K562 (cell line): ENCODE measurements around the gene SEC24C. TPM values are rescaled to one million over a fixed set of nuclear protein-coding genes. Genes with fewer than 3 reads are reported as not detected.

ENCODE experiments used
- ATAC-seq: fragments of 200-7000 bp; cut with Tn5 transposase; 3 replicates; pipeline ENCODE4 v1.9.1; 2020; ENCODE audit warnings: moderate library complexity
- BruUV-seq: library from RNA; stranded (reverse); fragments of 400-500 nt; replicated peaks from 2 replicates; lab custom pipeline; 2021; lab: Mats Ljungman, UMichigan
- CTCF ChIA-PET: fragments of 300-600 bp; formaldehyde crosslinking; extraction: SDS; loops from one replicate; lab custom pipeline; 2021; ENCODE audit warnings: low intra/inter-chr PET ratio; lab: Yijun Ruan, JAX
- POLR2A ChIA-PET: fragments of 300-600, 350-650 bp; sonication (Branson Sonifier 250); formaldehyde crosslinking; extraction: SDS; loops from one replicate; lab custom pipeline; 2021; ENCODE audit warnings: antibody characterized with exemption, inconsistent platforms; lab: Yijun Ruan, JAX
- DNase-seq, 4 experiments: peaks; one replicate each; pipeline versions ENCODE4 v3.0.0 to v3.0.0-alpha.2; 2011 to 2018; ENCODE audit warnings: low spot score in 3 of 4, mixed read lengths in 3 of 4; ENCODE audit errors: extremely low read depth in 1 of 4
- FAIRE-seq: peaks from 2 replicates; lab custom pipeline; 2011; peaks lifted over from hg19 to GRCh38; lab: Jason Lieb, UNC
- H2AFZ ChIP-seq: 2 replicates; pipeline ENCODE4 v1.6.0; 2011; ENCODE audit warnings: low read depth, low read length, control low read depth, inconsistent platforms
- H3K27ac ChIP-seq: fragments of 200-600 bp; 3 replicates; pipeline ENCODE4 v1.8.0; 2011; ENCODE audit warnings: low read depth, mild to moderate bottlenecking, control low read depth, inconsistent platforms, low read length, moderate library complexity, mixed read lengths; ENCODE audit errors: extremely low read depth
- H3K27me3 ChIP-seq, 2 experiments: fragments of 300-600 bp in 1 of 2; 2 replicates in 1 of 2; 3 replicates in 1 of 2; pipeline versions ENCODE4 v1.6.0 to v1.8.0; 2011; ENCODE audit warnings: inconsistent platforms in 2 of 2, low read length in 2 of 2, mild to moderate bottlenecking in 1 of 2, mixed read lengths in 1 of 2, moderate library complexity in 1 of 2; ENCODE audit not compliant: control insufficient read depth in 2 of 2, insufficient read depth in 2 of 2
- H3K36me3 ChIP-seq: fragments of 300-600 bp; 3 replicates; pipeline ENCODE4 v1.8.0; 2011; ENCODE audit warnings: mild to moderate bottlenecking, low read length, inconsistent platforms; ENCODE audit not compliant: control insufficient read depth, insufficient read depth
- H3K4me1 ChIP-seq, 2 experiments: fragments of 200-600 bp in 1 of 2; replicated peaks in 1 of 2; 2 replicates in 1 of 2; 3 replicates in 1 of 2; pipeline versions ENCODE4 v1.5.1 to v1.8.0; 2011; ENCODE audit warnings: inconsistent platforms in 2 of 2, low read length in 2 of 2, mild to moderate bottlenecking in 1 of 2, mixed read lengths in 1 of 2, moderate library complexity in 1 of 2; ENCODE audit not compliant: control insufficient read depth in 2 of 2, insufficient read depth in 2 of 2
- H3K4me2 ChIP-seq: 2 replicates; pipeline ENCODE4 v1.6.1; 2011; ENCODE audit warnings: low read length, control low read depth, inconsistent platforms, mixed read lengths; ENCODE audit not compliant: insufficient read depth
- H3K4me3 ChIP-seq: fragments of 200-600 bp; sonication (generic), shearing (Covaris generic); 2 replicates; pipeline ENCODE4 v1.5.1; 2016; ENCODE audit warnings: control low read depth, inconsistent platforms
- H3K79me2 ChIP-seq: fragments of 200-600 bp; 3 replicates; pipeline ENCODE4 v1.8.0; 2011; ENCODE audit warnings: low read length, inconsistent platforms; ENCODE audit not compliant: control insufficient read depth, insufficient read depth
- H3K9ac ChIP-seq, 2 experiments: 2 replicates each; pipeline versions ENCODE4 v1.6.0 to v1.6.1; 2011; ENCODE audit warnings: low read depth in 2 of 2, low read length in 2 of 2, control low read depth in 1 of 2, inconsistent platforms in 1 of 2, mild to moderate bottlenecking in 1 of 2, mixed read lengths in 1 of 2; ENCODE audit not compliant: insufficient read depth in 1 of 2
- H3K9me1 ChIP-seq: one replicate; pipeline ENCODE4 v1.6.0; 2011; ENCODE audit warnings: inconsistent platforms, mild to moderate bottlenecking, low read length, moderate library complexity; ENCODE audit not compliant: control insufficient read depth, insufficient read depth
- H3K9me3 ChIP-seq: replicated peaks from 2 replicates; pipeline ENCODE4 v1.5.1; 2011; ENCODE audit warnings: low read depth, low read length, inconsistent platforms; ENCODE audit not compliant: control insufficient read depth, insufficient read depth
- H4K20me1 ChIP-seq: replicated peaks from 2 replicates; pipeline ENCODE4 v1.6.1; 2011; ENCODE audit warnings: low read length, inconsistent platforms, mixed read lengths; ENCODE audit not compliant: control insufficient read depth, insufficient read depth
- BACH1 ChIP-seq: fragments of 200-800 bp; sonication (Bioruptor generic); IDR thresholded peaks from 2 replicates; pipeline ENCODE4 v1.6.1; 2016; ENCODE audit warnings: missing genetic modification characterization, missing compliant biosample characterization
- CBX2 ChIP-seq: fragments of 200-600 bp; sonication (generic); IDR thresholded peaks from one replicate; pipeline ENCODE4 v1.6.1; 2012; ENCODE audit warnings: mild to moderate bottlenecking, low read length, inconsistent platforms; ENCODE audit not compliant: insufficient read depth, poor library complexity, severe bottlenecking
- CHD1 ChIP-seq: fragments of 200-600 bp; sonication (generic); IDR thresholded peaks from one replicate; pipeline ENCODE4 v1.6.1; 2012; ENCODE audit warnings: mild to moderate bottlenecking, moderate library complexity, low read length, inconsistent platforms
- NCOA6 ChIP-seq: fragments of 450-650 bp; IDR thresholded peaks from 2 replicates; pipeline ENCODE4 v1.6.1; 2017; ENCODE audit warnings: mild to moderate bottlenecking
- PHB ChIP-seq: fragments of 250-450 bp; sonication (Bioruptor Pico); IDR thresholded peaks from 2 replicates; pipeline ENCODE4 v1.5.0; 2021
- ZFP36 ChIP-seq: fragments of 150-350 bp; IDR thresholded peaks from 2 replicates; pipeline ENCODE4 v1.6.1; 2018; ENCODE audit warnings: low read length, low read depth; ENCODE audit not compliant: partially characterized antibody
- ZNF395 ChIP-seq: fragments of 200-800 bp; sonication (Bioruptor generic); IDR thresholded peaks from 2 replicates; pipeline ENCODE4 v1.6.1; 2017; ENCODE audit warnings: missing genetic modification characterization, missing compliant biosample characterization
- ZNF407 ChIP-seq: fragments of 450-650 bp; IDR thresholded peaks from 2 replicates; pipeline ENCODE4 v1.6.1; 2016; ENCODE audit warnings: low read depth
- WGBS: fragments of 100-300 bp; shearing (Covaris generic); methylation state at CpG from one replicate; pipeline ENCODE4 v1.1.6; 2016; ENCODE audit warnings: low coverage, mixed read lengths; ENCODE audit not compliant: insufficient coverage; ENCODE audit errors: missing lambda C conversion rate; 5-methylcytosine and 5-hydroxymethylcytosine counted together
- in situ Hi-C: fragments of 300-500 bp; cut with MboI; formaldehyde crosslinking; loops from 4 replicates; pipeline ENCODE4 v1.15.0; 2018; ENCODE audit warnings: inconsistent platforms, mixed read lengths
- intact Hi-C: fragments of 100-400 bp; cut with micrococcal nuclease; formaldehyde crosslinking; loops from 2 replicates; pipeline ENCODE4 v1.14.2; 2022
- polyA plus RNA-seq, 8 experiments: library from polyadenylated mRNA; depleted of rRNA in 4 of 8; stranded (reverse) in 5 of 8; unstranded in 3 of 8; fragments of >200 nt; fragmentation: Nextera tagmentation in 2 of 8; fragmentation: Illumina TruSeq in 1 of 8; extraction: Ambion mirVana in 2 of 8; extraction: Trizol in 1 of 8; gene quantifications; 2 replicates each; pipeline versions ENCODE4 v1.2.1 to v1.2.3, GENCODE V29; 2011 to 2014; ENCODE audit warnings: inconsistent platforms in 1 of 8, missing spikeins in 1 of 8
- total RNA-seq, 7 experiments: library from RNA; depleted of rRNA in 6 of 7; stranded (reverse); fragments of >200 nt in 6 of 7; fragmentation: Illumina TruSeq in 2 of 7; extraction: Trizol in 2 of 7; gene quantifications; 2 replicates each; pipeline versions ENCODE4 v1.2.1 to v1.2.3, GENCODE V29; 2011 to 2021; ENCODE audit warnings: low replicate concordance in 1 of 7

The SEC24C gene
- total and polyA plus RNA-seq, 9 of the 15 experiments (the other 6 are each of a cell fraction or from before 2014, with no cell fraction given) = 19.0 to 115 (median 70.5) TPM

- WGBS = under 1% methylated on average over 98 of the region's 101 CpGs
- Histone ChIP-seq H3K36me3 (peaks cover 74% of the 10 kb centered on the region), H3K9me1 (no peaks in the 10 kb centered on the region), H2AFZ (peak overlapping the region; percentile 94), H3K27me3 (no peaks in the 10 kb centered on the region), H3K9ac (peak overlapping the region; percentile 79 to 97), H3K4me3 (peak overlapping the region; percentile 74), H3K4me2 (peak overlapping the region; percentile 98), H3K9me3 (no peaks in the 10 kb centered on the region), H3K79me2 (peaks cover 61% of the 10 kb centered on the region), H3K27ac (peak overlapping the region; percentile 91), H4K20me1 (peaks cover 13% of the 10 kb centered on the region), H3K4me1 (peaks cover 21 to 29% of the 10 kb centered on the region in 2 experiments; a peak in 4 of 5 replicates)
- intact Hi-C loops (loop anchor here (5.0 kb wide), 1 partner anchor 160 kb away; no protein-coding TSS in a partner anchor), in situ Hi-C loops (loop anchor here (10.0 kb wide), 1 partner anchor 118 kb away; the partner anchor contains the start of gene SYNPO2L)
- CTCF ChIA-PET = no interaction called here
- peak; percentile 86 for ATAC-seq
- DNase-seq = peak; percentile 90 to 94 (median 92)
- no peak for FAIRE-seq
- POLR2A ChIA-PET = interaction anchor here (0.6 to 11.0 kb wide), 24 partner anchors 10 to 1452 kb away, joined by 3 to 137 read pairs (median 3); partner anchors contain the start of genes CHCHD1, SEC24C and ZSWIM8
- no TSS peak for BruUV-seq
- TF ChIP-seq NCOA6 (no peak), CBX2 (no peak), PHB (CRISPR knock-in tag) (peak; percentile 98), BACH1 (tag) (no peak), ZFP36 (no peak), ZNF407 (no peak), CHD1 (peak; percentile 75), ZNF395 (peak; percentile 78; the same call in 1 of the 2 replicates)
Measured at GRCh38 chr10:73772281-73773151, 28.3 kb downstream of the SEC24C start.
